ENCODE data around the gene CRYAB.
"Not testable (repeated sequence)": the region's sequence is repeated elsewhere in the genome, so short reads cannot be mapped to it uniquely, and the experiment has no call there.

CRYAB gene

GRCh38 chr11:111905411-111905810 lies 6.2 kb downstream of the CRYAB start:
- no peak for DNase-seq

- DNase-seq, result no peak
Observed at GRCh38 chr11:111886844-111887243, 24.7 kb downstream of the CRYAB start.

- no peak for DNase-seq
Observed at GRCh38 chr11:111886032-111886431, 25.5 kb downstream of the CRYAB start.

GRCh38 chr11:111885053-111885452 lies 26.5 kb downstream of the CRYAB start:
- not testable (repeated sequence) for DNase-seq

- DNase-seq, result no peak
Observed at GRCh38 chr11:111882202-111882601, 29.4 kb downstream of the CRYAB start.

GRCh38 chr11:111879637-111879960 lies 32.0 kb downstream of the CRYAB start:
- no peak for DNase-seq

GRCh38 chr11:111878849-111879636 lies 32.5 kb downstream of the CRYAB start, which contains the start of the genes CFAP68 and FDXACB1:
CFAP68 (plus strand) TSS chr11:111879541; CDS start chr11:111879561, 20 bp downstream.
FDXACB1 (minus strand) TSS chr11:111879165; CDS start chr11:111879132, 33 bp downstream.
- peak; percentile 98 for DNase-seq

- no peak for DNase-seq
Observed at GRCh38 chr11:111878385-111878848, 33.2 kb downstream of the CRYAB start.

GRCh38 chr11:111871693-111872161 lies 39.8 kb downstream of the CRYAB start:
- no peak for DNase-seq

GRCh38 chr11:111870886-111871692 lies 40.5 kb downstream of the CRYAB start, which contains the start of gene ALG9:
ALG9 (minus strand) TSS chr11:111871581; CDS start chr11:111871482, 99 bp downstream.
- peak; percentile 98 for DNase-seq

- no peak for DNase-seq
Observed at GRCh38 chr11:111870522-111870885, 41.1 kb downstream of the CRYAB start.

- no peak for DNase-seq
Observed at GRCh38 chr11:111870113-111870512, 41.5 kb downstream of the CRYAB start.

- DNase-seq, result no peak
Observed at GRCh38 chr11:111860257-111860656, 51.3 kb downstream of the CRYAB start.
